IMR-90 (cell line): ENCODE data around the gene RFTN2. TPM values are rescaled to one million over a fixed set of nuclear protein-coding genes. Genes with fewer than 3 reads are reported as not detected.

Source experiments
- ATAC-seq: fragments of 200-7000 bp; cut with Tn5 transposase; 2 replicates; pipeline ENCODE4 v1.9.1; 2020; ENCODE audit warnings: low read depth, mild to moderate bottlenecking, moderate library complexity
- BruUV-seq: library from RNA; stranded (reverse); fragments of 400-500 nt; replicated peaks from 2 replicates; lab custom pipeline; 2021; lab: Mats Ljungman, UMichigan
- CTCF ChIA-PET: fragments of 300-600 bp; formaldehyde crosslinking; extraction: SDS; loops from one replicate; lab custom pipeline; 2021; ENCODE audit warnings: antibody characterized with exemption; lab: Yijun Ruan, JAX
- POLR2A ChIA-PET: fragments of 300-600 bp; sonication (Branson Sonifier 250); formaldehyde crosslinking; loops from one replicate; lab custom pipeline; 2022; ENCODE audit warnings: antibody characterized with exemption; ENCODE audit not compliant: unreplicated experiment; lab: Charles Lee
- DNase-seq: peaks from one replicate; pipeline ENCODE4 v3.0.0; 2013
- H2AFZ ChIP-seq: replicated peaks from 2 replicates; pipeline ENCODE3; 2013; ENCODE audit warnings: low read length, mild to moderate bottlenecking; ENCODE audit not compliant: poor library complexity
- H2AK5ac ChIP-seq: 2 replicates; pipeline ENCODE4 v1.6.1; 2013; ENCODE audit warnings: low read depth, low read length, inconsistent platforms
- H2AK9ac ChIP-seq: replicated peaks from 2 replicates; pipeline ENCODE3; 2013; ENCODE audit warnings: mild to moderate bottlenecking, low read depth, low read length, moderate library complexity; ENCODE audit not compliant: poor library complexity
- H2BK120ac ChIP-seq: 2 replicates; pipeline ENCODE4 v1.6.1; 2013; ENCODE audit warnings: low read depth, low read length, inconsistent platforms
- H2BK15ac ChIP-seq: 3 replicates; pipeline ENCODE4 v1.6.1; 2013; ENCODE audit warnings: low read depth, low read length, inconsistent platforms
- H2BK20ac ChIP-seq: 2 replicates; pipeline ENCODE4 v1.6.1; 2013; ENCODE audit warnings: low read depth, mild to moderate bottlenecking, inconsistent platforms, low read length, moderate library complexity
- H2BK5ac ChIP-seq: 2 replicates; pipeline ENCODE4 v1.6.1; 2013; ENCODE audit warnings: mild to moderate bottlenecking, low read depth, low read length, inconsistent platforms; ENCODE audit not compliant: poor library complexity, severe bottlenecking
- H3K14ac ChIP-seq: replicated peaks from 2 replicates; pipeline ENCODE4 v1.6.1; 2013; ENCODE audit warnings: low read depth, low read length, inconsistent platforms
- H3K18ac ChIP-seq: 2 replicates; pipeline ENCODE4 v1.6.1; 2013; ENCODE audit warnings: low read depth, low read length, control low read depth
- H3K23ac ChIP-seq: 2 replicates; pipeline ENCODE4 v1.6.1; 2013; ENCODE audit warnings: low read depth, low read length, inconsistent platforms
- H3K27ac ChIP-seq: 2 replicates; pipeline ENCODE4 v1.5.1; 2013; ENCODE audit warnings: mild to moderate bottlenecking, control low read depth, low read length; ENCODE audit not compliant: insufficient read depth
- H3K27me3 ChIP-seq: 2 replicates; pipeline ENCODE4 v1.6.1; 2013; ENCODE audit warnings: low read length; ENCODE audit not compliant: control insufficient read depth, insufficient read depth
- H3K36me3 ChIP-seq: 2 replicates; pipeline ENCODE4 v1.6.1; 2013; ENCODE audit warnings: low read length, mixed read lengths; ENCODE audit not compliant: control insufficient read depth, insufficient read depth
- H3K4ac ChIP-seq: 2 replicates; pipeline ENCODE4 v1.6.1; 2013; ENCODE audit warnings: low read depth, low read length, inconsistent platforms
- H3K4me1 ChIP-seq: 2 replicates; pipeline ENCODE4 v1.6.1; 2013; ENCODE audit warnings: low read length, mixed read lengths; ENCODE audit not compliant: control insufficient read depth, insufficient read depth
- H3K4me2 ChIP-seq: 2 replicates; pipeline ENCODE4 v1.6.1; 2013; ENCODE audit warnings: low read depth, mild to moderate bottlenecking, control low read depth, low read length, moderate library complexity
- H3K4me3 ChIP-seq: 2 replicates; pipeline ENCODE4 v1.5.1; 2013; ENCODE audit warnings: low read depth, mild to moderate bottlenecking, control low read depth, low read length, moderate library complexity; ENCODE audit not compliant: insufficient read depth
- H3K56ac ChIP-seq: 2 replicates; pipeline ENCODE4 v1.6.1; 2013; ENCODE audit warnings: low read length, inconsistent platforms; ENCODE audit not compliant: insufficient read depth; ENCODE audit errors: extremely low read depth
- H3K79me1 ChIP-seq, 2 experiments: 2 replicates each; pipeline ENCODE4 v1.6.1; 2013; ENCODE audit warnings: low read length in 2 of 2, inconsistent platforms in 1 of 2, low read depth in 1 of 2
- H3K9ac ChIP-seq: 2 replicates; pipeline ENCODE4 v1.6.1; 2013; ENCODE audit warnings: low read depth, low read length, control low read depth
- H3K9me1 ChIP-seq: 2 replicates; pipeline ENCODE4 v1.6.1; 2013; ENCODE audit warnings: low read length, inconsistent platforms; ENCODE audit not compliant: insufficient read depth
- H3K9me3 ChIP-seq: 2 replicates; pipeline ENCODE4 v1.6.1; 2013; ENCODE audit warnings: low read length; ENCODE audit not compliant: control insufficient read depth, insufficient read depth
- H4K20me1 ChIP-seq: 2 replicates; pipeline ENCODE4 v1.6.1; 2013; ENCODE audit warnings: low read length, inconsistent platforms; ENCODE audit not compliant: insufficient read depth
- H4K5ac ChIP-seq: 2 replicates; pipeline ENCODE4 v1.6.1; 2013; ENCODE audit warnings: mild to moderate bottlenecking, low read depth, low read length, control low read depth
- H4K8ac ChIP-seq, 2 experiments: 2 replicates each; pipeline ENCODE4 v1.6.1; 2013; ENCODE audit warnings: low read depth in 2 of 2, low read length in 2 of 2, control low read depth in 1 of 2, inconsistent platforms in 1 of 2
- H4K91ac ChIP-seq: 2 replicates; pipeline ENCODE4 v1.6.1; 2013; ENCODE audit warnings: low read depth, low read length, inconsistent platforms; ENCODE audit not compliant: insufficient read depth
- CEBPB ChIP-seq: IDR thresholded peaks from 2 replicates; pipeline ENCODE4 v1.6.1; 2012; ENCODE audit warnings: low read depth, low read length, improper control_type of control experiment
- CHD1 ChIP-seq: IDR thresholded peaks from 2 replicates; pipeline ENCODE4 v1.6.1; 2012; ENCODE audit warnings: low read depth, low read length, improper control_type of control experiment
- FOS ChIP-seq: fragments of 150-350 bp; IDR thresholded peaks from 2 replicates; pipeline ENCODE4 v1.6.1; 2016; ENCODE audit warnings: low read depth, low read length
- MAFK ChIP-seq: IDR thresholded peaks from 2 replicates; pipeline ENCODE4 v1.6.1; 2012; ENCODE audit warnings: low read depth, low read length, improper control_type of control experiment
- MAZ ChIP-seq: IDR thresholded peaks from 2 replicates; pipeline ENCODE4 v1.6.1; 2012; ENCODE audit warnings: low read depth, mild to moderate bottlenecking, low read length, improper control_type of control experiment, moderate library complexity, borderline replicate concordance
- MXI1 ChIP-seq: IDR thresholded peaks from 2 replicates; pipeline ENCODE4 v1.6.1; 2012; ENCODE audit warnings: low read depth, mild to moderate bottlenecking, low read length, moderate library complexity, borderline replicate concordance
- RAD21 ChIP-seq: IDR thresholded peaks from 2 replicates; pipeline ENCODE4 v1.6.1; 2012; ENCODE audit warnings: low read length, improper control_type of control experiment
- RCOR1 ChIP-seq: IDR thresholded peaks from 2 replicates; pipeline ENCODE4 v1.6.1; 2012; ENCODE audit warnings: mild to moderate bottlenecking, low read length, improper control_type of control experiment; ENCODE audit not compliant: insufficient replicate concordance
- RFX5 ChIP-seq: IDR thresholded peaks from 2 replicates; pipeline ENCODE4 v1.8.0; 2012; ENCODE audit warnings: low read depth, mild to moderate bottlenecking, low read length, moderate library complexity
- WGBS, 2 experiments: methylation state at CpG; one replicate each; pipeline versions ENCODE4 v1.1.5 to v1.1.7; 2013; ENCODE audit warnings: missing lambda C conversion rate in 2 of 2; ENCODE audit not compliant: insufficient read length in 1 of 2; ENCODE audit errors: extremely low coverage in 2 of 2; 5-methylcytosine and 5-hydroxymethylcytosine counted together
- dilution Hi-C: fragments of 300-500 bp; cut with HindIII; formaldehyde crosslinking; loops from one replicate; pipeline ENCODE4 v1.14.3; 2018; ENCODE audit warnings: low sequenced_read_pairs; ENCODE audit not compliant: unreplicated experiment
- in situ Hi-C: fragments of 300-500 bp; cut with MboI; formaldehyde crosslinking; loops from 3 replicates; pipeline ENCODE4 v1.14.3; 2019; ENCODE audit warnings: low sequenced_read_pairs, inconsistent platforms, mixed read lengths
- intact Hi-C: fragments of 100-400 bp; cut with micrococcal nuclease; formaldehyde crosslinking; loops from 2 replicates; pipeline ENCODE4 v1.10.0; 2022
- polyA plus RNA-seq, 3 experiments: library from polyadenylated mRNA; depleted of rRNA; stranded (reverse); fragments of >200 nt; gene quantifications; 2 replicates each; pipeline ENCODE4 v1.2.3, GENCODE V29; 2012; ENCODE audit warnings: low replicate concordance in 1 of 3
- total RNA-seq: library from RNA; depleted of rRNA; stranded (reverse); fragments of >200 nt; gene quantifications from 2 replicates; pipeline ENCODE4 v1.2.3, GENCODE V29; 2012
- TF ChIP-seq, protein P1 (sequence below): fragments of 150-350 bp; IDR thresholded peaks from 2 replicates; pipeline ENCODE4 v1.6.1; 2017; ENCODE audit warnings: mild to moderate bottlenecking, antibody characterized with exemption, low read length, low read depth

The RFTN2 gene
- total and polyA plus RNA-seq, 2 of the 4 experiments (the other 2 are of a cell fraction): 0.44 to 2.3 TPM

DNA sequence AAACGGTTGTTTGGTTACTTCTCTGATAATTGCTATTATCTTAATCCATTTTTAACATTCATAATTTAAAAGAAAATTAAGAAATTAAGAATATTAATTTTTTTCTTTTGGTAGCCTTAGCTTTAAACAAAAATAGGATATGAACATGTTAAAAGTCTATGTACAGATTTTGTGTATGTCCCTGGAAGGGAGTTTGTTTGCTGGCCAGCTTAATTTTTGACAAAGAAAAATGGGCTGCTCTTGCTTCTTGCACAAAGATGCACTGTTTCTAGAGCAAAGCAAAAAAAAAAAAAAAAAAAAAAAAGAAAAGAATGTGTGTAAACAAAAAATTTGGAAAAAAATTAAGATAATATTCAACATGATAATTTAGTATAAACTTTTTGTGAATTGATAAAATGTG lies 1.3 kb downstream of the RFTN2 start:
- H3K23ac ChIP-seq: no peak overlapping the region
- dilution Hi-C loops: no loop called here
- H2BK120ac ChIP-seq: no peak overlapping the region
- no TSS peak for BruUV-seq
- H3K27me3 ChIP-seq: no peaks in the 10 kb centered on the region
- TF ChIP-seq MAFK (no peak), FOS (no peak), CHD1 (no peak), MXI1 (no peak), RFX5 (no peak), RAD21 (no peak), CEBPB (no peak), MAZ (no peak), RCOR1 (no peak)
- TF ChIP-seq, protein P1, sequence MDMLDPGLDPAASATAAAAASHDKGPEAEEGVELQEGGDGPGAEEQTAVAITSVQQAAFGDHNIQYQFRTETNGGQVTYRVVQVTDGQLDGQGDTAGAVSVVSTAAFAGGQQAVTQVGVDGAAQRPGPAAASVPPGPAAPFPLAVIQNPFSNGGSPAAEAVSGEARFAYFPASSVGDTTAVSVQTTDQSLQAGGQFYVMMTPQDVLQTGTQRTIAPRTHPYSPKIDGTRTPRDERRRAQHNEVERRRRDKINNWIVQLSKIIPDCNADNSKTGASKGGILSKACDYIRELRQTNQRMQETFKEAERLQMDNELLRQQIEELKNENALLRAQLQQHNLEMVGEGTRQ: no peak
- no peak for DNase-seq
- H3K79me1 ChIP-seq: peaks cover 0 to 10% of the 10 kb centered on the region in 2 experiments; a peak in 1 of 4 replicates
- H3K4me3 ChIP-seq: no peak overlapping the region; the same call in 1 of the 2 replicates
- ATAC-seq: no peak
- no peak overlapping the region for H3K56ac ChIP-seq
- no peak overlapping the region for H3K18ac ChIP-seq
- no peaks in the 10 kb centered on the region for H3K9me3 ChIP-seq
- H3K4me1 ChIP-seq: peaks cover 6% of the 10 kb centered on the region
- WGBS, 2 experiments: no CpG with 5 or more reads among the region's 1 CpG
- no peaks in the 10 kb centered on the region for H4K20me1 ChIP-seq
- no peak overlapping the region for H4K8ac ChIP-seq
- no peak overlapping the region for H3K14ac ChIP-seq
- H4K91ac ChIP-seq: no peak overlapping the region
- H3K9ac ChIP-seq: no peak overlapping the region
- no peak overlapping the region for H2BK5ac ChIP-seq
- H2BK15ac ChIP-seq: no peak overlapping the region
- no peak overlapping the region for H2AK9ac ChIP-seq
- no peak overlapping the region for H2BK20ac ChIP-seq
- H2AK5ac ChIP-seq: no peak overlapping the region
- H3K4me2 ChIP-seq: peak overlapping the region; percentile 99; the same call in 1 of the 2 replicates
- CTCF ChIA-PET: interaction anchor here (0.6 kb wide), 1 partner anchor 72 kb away, joined by 5 read pairs; no protein-coding TSS in a partner anchor
- H3K36me3 ChIP-seq: no peaks in the 10 kb centered on the region
- POLR2A ChIA-PET: no interaction called here
- H2AFZ ChIP-seq: no peak overlapping the region
- in situ Hi-C loops: no loop called here
- H3K9me1 ChIP-seq: peaks cover 7% of the 10 kb centered on the region; the same call in 1 of the 2 replicates
- no peak overlapping the region for H3K4ac ChIP-seq
- no peak overlapping the region for H3K27ac ChIP-seq
- no peak overlapping the region for H4K5ac ChIP-seq
- intact Hi-C loops: loop anchor here (2.0 to 5.0 kb wide), 2 partner anchors 25 to 157 kb away; partner anchors contain the start of gene MOB4
